Measurements from ENCODE around the gene TDRKH.

TDRKH gene, protein sequence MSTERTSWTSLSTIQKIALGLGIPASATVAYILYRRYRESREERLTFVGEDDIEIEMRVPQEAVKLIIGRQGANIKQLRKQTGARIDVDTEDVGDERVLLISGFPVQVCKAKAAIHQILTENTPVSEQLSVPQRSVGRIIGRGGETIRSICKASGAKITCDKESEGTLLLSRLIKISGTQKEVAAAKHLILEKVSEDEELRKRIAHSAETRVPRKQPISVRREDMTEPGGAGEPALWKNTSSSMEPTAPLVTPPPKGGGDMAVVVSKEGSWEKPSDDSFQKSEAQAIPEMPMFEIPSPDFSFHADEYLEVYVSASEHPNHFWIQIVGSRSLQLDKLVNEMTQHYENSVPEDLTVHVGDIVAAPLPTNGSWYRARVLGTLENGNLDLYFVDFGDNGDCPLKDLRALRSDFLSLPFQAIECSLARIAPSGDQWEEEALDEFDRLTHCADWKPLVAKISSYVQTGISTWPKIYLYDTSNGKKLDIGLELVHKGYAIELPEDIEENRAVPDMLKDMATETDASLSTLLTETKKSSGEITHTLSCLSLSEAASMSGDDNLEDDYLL

GRCh38 chr1:151790071-151790939 is at the start of gene TDRKH:
TSS of gene TDRKH (minus strand) at chr1:151790500. CDS start at chr1:151783022, 7,478 bp downstream.
- TF ChIP-seq, protein P1, sequence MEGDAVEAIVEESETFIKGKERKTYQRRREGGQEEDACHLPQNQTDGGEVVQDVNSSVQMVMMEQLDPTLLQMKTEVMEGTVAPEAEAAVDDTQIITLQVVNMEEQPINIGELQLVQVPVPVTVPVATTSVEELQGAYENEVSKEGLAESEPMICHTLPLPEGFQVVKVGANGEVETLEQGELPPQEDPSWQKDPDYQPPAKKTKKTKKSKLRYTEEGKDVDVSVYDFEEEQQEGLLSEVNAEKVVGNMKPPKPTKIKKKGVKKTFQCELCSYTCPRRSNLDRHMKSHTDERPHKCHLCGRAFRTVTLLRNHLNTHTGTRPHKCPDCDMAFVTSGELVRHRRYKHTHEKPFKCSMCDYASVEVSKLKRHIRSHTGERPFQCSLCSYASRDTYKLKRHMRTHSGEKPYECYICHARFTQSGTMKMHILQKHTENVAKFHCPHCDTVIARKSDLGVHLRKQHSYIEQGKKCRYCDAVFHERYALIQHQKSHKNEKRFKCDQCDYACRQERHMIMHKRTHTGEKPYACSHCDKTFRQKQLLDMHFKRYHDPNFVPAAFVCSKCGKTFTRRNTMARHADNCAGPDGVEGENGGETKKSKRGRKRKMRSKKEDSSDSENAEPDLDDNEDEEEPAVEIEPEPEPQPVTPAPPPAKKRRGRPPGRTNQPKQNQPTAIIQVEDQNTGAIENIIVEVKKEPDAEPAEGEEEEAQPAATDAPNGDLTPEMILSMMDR (conservative IDR thresholded peaks at IDR 0.05; ENCODE audit: control insufficient read depth, insufficient read depth, low read depth, low read length) = no peak
- H3K4me3 ChIP-seq (ENCODE audit: control insufficient read depth, low read depth, low read length) = peak within 1 kb of the TSS; percentile 73
- DNase-seq (ENCODE audit: low read depth) = peak; percentile 99

DNA sequence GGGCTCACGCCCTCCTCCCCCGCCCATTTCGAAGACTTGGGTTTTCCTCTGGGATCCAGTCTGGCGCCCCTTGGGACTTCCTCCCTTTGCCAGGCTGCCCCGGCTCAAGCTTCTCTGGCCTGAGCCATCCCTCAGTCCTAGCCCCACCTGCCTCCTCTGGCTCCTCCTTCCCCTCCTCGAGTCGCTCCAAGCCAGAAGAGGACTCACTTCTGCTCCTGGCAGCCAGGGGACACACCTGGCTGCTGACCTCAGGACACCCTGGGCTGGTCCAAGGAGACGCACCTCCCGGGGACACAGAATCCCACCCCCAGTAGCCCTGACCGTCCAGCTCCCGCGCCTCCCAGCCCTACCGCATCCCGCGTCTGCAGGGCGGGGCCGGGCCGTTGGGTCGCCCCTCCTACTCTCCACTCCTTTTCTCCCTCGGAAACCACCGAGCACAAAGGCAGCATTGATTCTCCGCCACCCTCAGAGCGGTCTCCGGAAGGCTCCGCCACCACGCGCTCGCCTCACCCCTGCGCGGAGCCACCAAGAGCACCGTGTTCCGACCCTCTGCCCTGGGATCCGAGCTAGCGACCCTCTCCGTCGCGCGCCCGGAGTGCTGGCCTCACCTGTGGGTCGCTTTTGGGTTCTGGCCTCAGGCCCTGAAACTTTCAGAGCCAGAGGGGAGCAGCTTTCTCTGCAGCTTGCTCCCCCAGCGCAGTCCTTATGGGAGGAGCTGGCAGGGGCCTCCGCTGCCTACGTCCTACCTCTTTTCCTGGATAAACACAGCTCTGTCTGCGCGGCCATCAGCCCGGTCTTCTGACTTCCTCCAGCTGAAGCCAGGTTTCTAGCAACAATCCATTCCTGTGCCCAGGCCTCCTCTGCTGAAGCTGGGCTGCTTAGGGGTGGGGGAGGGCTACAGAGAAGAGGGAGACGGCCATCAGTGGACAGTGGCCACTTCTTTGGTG is 49.4 kb upstream of the TDRKH start, which contains the start of gene C2CD4D:
Gene C2CD4D (minus strand): TSS at position 364 of the 947 bp plus-strand sequence. CDS start 831 bp downstream, outside the sequence.
- no peak for DNase-seq (ENCODE audit: low read depth)
- no peak within 1 kb of the TSS for H3K4me3 ChIP-seq (ENCODE audit: control insufficient read depth, low read depth, low read length)
- TF ChIP-seq, protein P1 (conservative IDR thresholded peaks at IDR 0.05; ENCODE audit: control insufficient read depth, insufficient read depth, low read depth, low read length) = no peak

- no peak for DNase-seq (ENCODE audit: low read depth)
- no peak overlapping the region for H3K4me3 ChIP-seq (ENCODE audit: control insufficient read depth, low read depth, low read length)
- TF ChIP-seq, protein P1 (conservative IDR thresholded peaks at IDR 0.05; ENCODE audit: control insufficient read depth, insufficient read depth, low read depth, low read length) = no peak
Measured at GRCh38 chr1:151839082-151839412, 48.7 kb upstream of the TDRKH start.

GRCh38 chr1:151838222-151839081 is 48.2 kb upstream of the TDRKH start:
- TF ChIP-seq, protein P1 (conservative IDR thresholded peaks at IDR 0.05; ENCODE audit: control insufficient read depth, insufficient read depth, low read depth, low read length) = no peak
- DNase-seq (ENCODE audit: low read depth) = no peak
- H3K4me3 ChIP-seq (ENCODE audit: control insufficient read depth, low read depth, low read length) = no peak overlapping the region

DNA sequence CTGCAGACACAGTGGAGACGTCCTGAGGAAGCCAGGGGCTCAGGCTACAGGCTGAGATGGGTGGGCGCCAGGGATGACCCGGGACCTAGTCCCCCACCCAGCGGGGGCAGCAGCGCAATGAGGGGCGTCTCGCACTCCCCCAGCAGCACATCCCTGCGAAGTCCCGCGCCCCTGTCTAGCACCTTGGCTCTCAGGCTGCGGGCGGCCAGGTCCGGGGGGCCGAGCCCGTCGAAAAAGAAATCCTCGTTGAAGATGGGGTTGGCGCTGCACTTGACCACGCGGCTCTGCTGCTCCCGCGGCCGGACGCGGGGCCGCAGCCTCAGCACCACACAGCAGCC is 47.6 kb upstream of the TDRKH start:
- H3K4me3 ChIP-seq (ENCODE audit: control insufficient read depth, low read depth, low read length) = no peak overlapping the region
- TF ChIP-seq, protein P1 (conservative IDR thresholded peaks at IDR 0.05; ENCODE audit: control insufficient read depth, insufficient read depth, low read depth, low read length) = no peak
- no peak for DNase-seq (ENCODE audit: low read depth)

Data from fibroblast of mammary gland (primary cell).